K562 (cell line): ENCODE measurements around the gene CDC42EP5. TPM values are rescaled to one million over a fixed set of nuclear protein-coding genes. Genes with fewer than 3 reads are reported as not detected.

ENCODE experiments used
- ATAC-seq: fragments of 200-7000 bp; cut with Tn5 transposase; 3 replicates; pipeline ENCODE4 v1.9.1; 2020; ENCODE audit warnings: moderate library complexity
- BruUV-seq: library from RNA; stranded (reverse); fragments of 400-500 nt; replicated peaks from 2 replicates; lab custom pipeline; 2021; lab: Mats Ljungman, UMichigan
- CTCF ChIA-PET: fragments of 300-600 bp; formaldehyde crosslinking; extraction: SDS; loops from one replicate; lab custom pipeline; 2021; ENCODE audit warnings: low intra/inter-chr PET ratio; lab: Yijun Ruan, JAX
- POLR2A ChIA-PET: fragments of 300-600, 350-650 bp; sonication (Branson Sonifier 250); formaldehyde crosslinking; extraction: SDS; loops from one replicate; lab custom pipeline; 2021; ENCODE audit warnings: antibody characterized with exemption, inconsistent platforms; lab: Yijun Ruan, JAX
- DNase-seq, 4 experiments: peaks; one replicate each; pipeline versions ENCODE4 v3.0.0 to v3.0.0-alpha.2; 2011 to 2018; ENCODE audit warnings: low spot score in 3 of 4, mixed read lengths in 3 of 4; ENCODE audit errors: extremely low read depth in 1 of 4
- FAIRE-seq: peaks from 2 replicates; lab custom pipeline; 2011; peaks lifted over from hg19 to GRCh38; lab: Jason Lieb, UNC
- H2AFZ ChIP-seq: 2 replicates; pipeline ENCODE4 v1.6.0; 2011; ENCODE audit warnings: low read depth, low read length, control low read depth, inconsistent platforms
- H3K27ac ChIP-seq: fragments of 200-600 bp; 3 replicates; pipeline ENCODE4 v1.8.0; 2011; ENCODE audit warnings: low read depth, mild to moderate bottlenecking, control low read depth, inconsistent platforms, low read length, moderate library complexity, mixed read lengths; ENCODE audit errors: extremely low read depth
- H3K27me3 ChIP-seq, 2 experiments: fragments of 300-600 bp in 1 of 2; 2 replicates in 1 of 2; 3 replicates in 1 of 2; pipeline versions ENCODE4 v1.6.0 to v1.8.0; 2011; ENCODE audit warnings: inconsistent platforms in 2 of 2, low read length in 2 of 2, mild to moderate bottlenecking in 1 of 2, mixed read lengths in 1 of 2, moderate library complexity in 1 of 2; ENCODE audit not compliant: control insufficient read depth in 2 of 2, insufficient read depth in 2 of 2
- H3K36me3 ChIP-seq: fragments of 300-600 bp; 3 replicates; pipeline ENCODE4 v1.8.0; 2011; ENCODE audit warnings: mild to moderate bottlenecking, low read length, inconsistent platforms; ENCODE audit not compliant: control insufficient read depth, insufficient read depth
- H3K4me1 ChIP-seq, 2 experiments: fragments of 200-600 bp in 1 of 2; replicated peaks in 1 of 2; 2 replicates in 1 of 2; 3 replicates in 1 of 2; pipeline versions ENCODE4 v1.5.1 to v1.8.0; 2011; ENCODE audit warnings: inconsistent platforms in 2 of 2, low read length in 2 of 2, mild to moderate bottlenecking in 1 of 2, mixed read lengths in 1 of 2, moderate library complexity in 1 of 2; ENCODE audit not compliant: control insufficient read depth in 2 of 2, insufficient read depth in 2 of 2
- H3K4me2 ChIP-seq: 2 replicates; pipeline ENCODE4 v1.6.1; 2011; ENCODE audit warnings: low read length, control low read depth, inconsistent platforms, mixed read lengths; ENCODE audit not compliant: insufficient read depth
- H3K4me3 ChIP-seq: fragments of 200-600 bp; sonication (generic), shearing (Covaris generic); 2 replicates; pipeline ENCODE4 v1.5.1; 2016; ENCODE audit warnings: control low read depth, inconsistent platforms
- H3K79me2 ChIP-seq: fragments of 200-600 bp; 3 replicates; pipeline ENCODE4 v1.8.0; 2011; ENCODE audit warnings: low read length, inconsistent platforms; ENCODE audit not compliant: control insufficient read depth, insufficient read depth
- H3K9ac ChIP-seq, 2 experiments: 2 replicates each; pipeline versions ENCODE4 v1.6.0 to v1.6.1; 2011; ENCODE audit warnings: low read depth in 2 of 2, low read length in 2 of 2, control low read depth in 1 of 2, inconsistent platforms in 1 of 2, mild to moderate bottlenecking in 1 of 2, mixed read lengths in 1 of 2; ENCODE audit not compliant: insufficient read depth in 1 of 2
- H3K9me1 ChIP-seq: one replicate; pipeline ENCODE4 v1.6.0; 2011; ENCODE audit warnings: inconsistent platforms, mild to moderate bottlenecking, low read length, moderate library complexity; ENCODE audit not compliant: control insufficient read depth, insufficient read depth
- H3K9me3 ChIP-seq: replicated peaks from 2 replicates; pipeline ENCODE4 v1.5.1; 2011; ENCODE audit warnings: low read depth, low read length, inconsistent platforms; ENCODE audit not compliant: control insufficient read depth, insufficient read depth
- H4K20me1 ChIP-seq: replicated peaks from 2 replicates; pipeline ENCODE4 v1.6.1; 2011; ENCODE audit warnings: low read length, inconsistent platforms, mixed read lengths; ENCODE audit not compliant: control insufficient read depth, insufficient read depth
- BDP1 ChIP-seq: IDR thresholded peaks from 3 replicates; pipeline ENCODE4 v1.6.1; 2011; ENCODE audit not compliant: insufficient read length, insufficient read depth
- NFYB ChIP-seq: IDR thresholded peaks from 2 replicates; pipeline ENCODE4 v1.6.1; 2011; ENCODE audit warnings: mild to moderate bottlenecking, moderate library complexity; ENCODE audit not compliant: insufficient read length; ENCODE audit errors: extremely low read depth
- POLR2G ChIP-seq: fragments of 200-400 bp; formaldehyde crosslinking; IDR thresholded peaks from 2 replicates; pipeline ENCODE4 v1.6.1; 2017; ENCODE audit warnings: low read depth, mild to moderate bottlenecking, antibody characterized with exemption, low read length, moderate library complexity
- TAF7 ChIP-seq: fragments of 450-650 bp; IDR thresholded peaks from 2 replicates; pipeline ENCODE4 v1.6.1; 2016; ENCODE audit warnings: missing genetic modification characterization, missing compliant biosample characterization
- WGBS: fragments of 100-300 bp; shearing (Covaris generic); methylation state at CpG from one replicate; pipeline ENCODE4 v1.1.6; 2016; ENCODE audit warnings: low coverage, mixed read lengths; ENCODE audit not compliant: insufficient coverage; ENCODE audit errors: missing lambda C conversion rate; 5-methylcytosine and 5-hydroxymethylcytosine counted together
- in situ Hi-C: fragments of 300-500 bp; cut with MboI; formaldehyde crosslinking; loops from 4 replicates; pipeline ENCODE4 v1.15.0; 2018; ENCODE audit warnings: inconsistent platforms, mixed read lengths
- intact Hi-C: fragments of 100-400 bp; cut with micrococcal nuclease; formaldehyde crosslinking; loops from 2 replicates; pipeline ENCODE4 v1.14.2; 2022
- polyA plus RNA-seq, 8 experiments: library from polyadenylated mRNA; depleted of rRNA in 4 of 8; stranded (reverse) in 5 of 8; unstranded in 3 of 8; fragments of >200 nt; fragmentation: Nextera tagmentation in 2 of 8; fragmentation: Illumina TruSeq in 1 of 8; extraction: Ambion mirVana in 2 of 8; extraction: Trizol in 1 of 8; gene quantifications; 2 replicates each; pipeline versions ENCODE4 v1.2.1 to v1.2.3, GENCODE V29; 2011 to 2014; ENCODE audit warnings: inconsistent platforms in 1 of 8, missing spikeins in 1 of 8
- total RNA-seq, 7 experiments: library from RNA; depleted of rRNA in 6 of 7; stranded (reverse); fragments of >200 nt in 6 of 7; fragmentation: Illumina TruSeq in 2 of 7; extraction: Trizol in 2 of 7; gene quantifications; 2 replicates each; pipeline versions ENCODE4 v1.2.1 to v1.2.3, GENCODE V29; 2011 to 2021; ENCODE audit warnings: low replicate concordance in 1 of 7
- TF ChIP-seq, protein P1 (sequence below), 2 experiments: fragments of 450-650 bp in 1 of 2; sonication (generic) in 1 of 2; formaldehyde crosslinking in 1 of 2; IDR thresholded peaks in 1 of 2; conservative IDR thresholded peaks in 1 of 2; 2 replicates each; pipeline versions ENCODE4 v1.6.1 to v1.8.1; 2016 to 2023; ENCODE audit warnings: mild to moderate bottlenecking in 2 of 2, moderate library complexity in 2 of 2, inconsistent platforms in 1 of 2, missing genetic modification reagents in 1 of 2
- TF ChIP-seq, protein P2 (sequence below), 2 experiments: fragments of 450-650 bp in 1 of 2; sonication (generic) in 1 of 2; formaldehyde crosslinking in 1 of 2; IDR thresholded peaks; 2 replicates each; pipeline versions ENCODE4 v1.7.1 to v1.9.0; 2016 to 2022; ENCODE audit warnings: inconsistent platforms in 1 of 2, mild to moderate bottlenecking in 1 of 2, missing genetic modification reagents in 1 of 2
- TF ChIP-seq, protein P3 (sequence below): fragments of 250-450 bp; sonication (Bioruptor Pico); IDR thresholded peaks from 2 replicates; pipeline ENCODE4 v1.9.0; 2021; ENCODE audit warnings: mild to moderate bottlenecking

The CDC42EP5 gene
- total and polyA plus RNA-seq, 9 of the 15 experiments (the other 6 are each of a cell fraction or from before 2014, with no cell fraction given) = 0.15 to 0.38 TPM; not detected in 7

DNA sequence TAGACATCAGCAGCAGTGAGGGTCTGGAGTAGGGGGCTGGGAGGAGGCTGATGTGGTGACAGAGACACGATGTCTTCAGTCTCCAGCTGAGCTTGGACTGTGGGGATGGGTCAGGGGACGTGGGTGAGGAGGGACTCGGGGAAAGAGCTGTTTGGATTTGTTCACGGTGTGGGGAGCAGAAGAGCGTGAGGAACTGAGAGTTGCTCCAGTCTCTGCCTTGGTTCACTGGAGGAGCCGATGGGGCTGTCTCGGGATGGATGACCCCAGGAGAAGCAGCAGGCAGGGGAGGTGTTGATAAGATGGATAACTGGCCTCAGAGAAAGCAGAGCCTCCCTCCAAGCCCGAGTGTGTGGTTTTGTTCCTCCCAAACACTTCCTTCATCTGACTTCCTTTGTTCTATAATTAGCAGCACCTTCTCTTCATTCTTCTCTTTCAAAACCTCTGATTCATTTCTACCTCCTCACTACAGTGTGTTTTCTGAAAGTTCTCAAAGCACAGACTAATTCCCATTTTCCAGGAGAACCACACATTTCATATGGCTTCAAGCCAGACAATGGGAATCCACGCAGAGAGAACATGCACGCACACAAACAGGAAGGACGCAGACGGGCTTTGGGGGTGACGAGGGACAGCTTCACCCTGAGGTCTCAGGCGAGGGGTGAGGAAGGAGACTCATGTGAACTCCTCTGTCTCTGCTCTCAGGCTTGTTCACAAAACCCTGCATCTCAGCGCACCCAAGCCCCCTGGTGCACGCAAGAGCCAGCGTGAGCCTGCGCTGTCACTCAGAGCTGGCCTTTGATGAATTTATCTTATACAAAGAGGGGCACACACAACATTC lies 48.1 kb upstream of the CDC42EP5 start:
- no peak overlapping the region for H3K9ac ChIP-seq
- no peak overlapping the region for H3K27ac ChIP-seq
- no peak overlapping the region for H2AFZ ChIP-seq
- DNase-seq = no peak
- H3K27me3 ChIP-seq = peaks cover 0 to 25% of the 10 kb centered on the region in 2 experiments; a peak in 3 of 5 replicates
- no peaks in the 10 kb centered on the region for H3K36me3 ChIP-seq
- ChIA-PET POLR2A (no interaction called here), CTCF (no interaction called here)
- no peaks in the 10 kb centered on the region; the same call in 1 of the 2 replicates for H4K20me1 ChIP-seq
- in situ Hi-C loops (no loop called here), intact Hi-C loops (no loop called here)
- BruUV-seq = no TSS peak
- H3K4me3 ChIP-seq = no peak overlapping the region
- no peaks in the 10 kb centered on the region for H3K9me3 ChIP-seq
- no peak overlapping the region for H3K4me2 ChIP-seq
- H3K9me1 ChIP-seq = no peaks in the 10 kb centered on the region
- no peak for ATAC-seq
- peaks cover 3 to 15% of the 10 kb centered on the region in 2 experiments; a peak in 3 of 5 replicates for H3K4me1 ChIP-seq
- no peak for FAIRE-seq
- no peaks in the 10 kb centered on the region for H3K79me2 ChIP-seq
- WGBS = 2% methylated on average over 16 of the region's 18 CpGs
- no peak for TF ChIP-seq NFYB
- TF ChIP-seq POLR2G = no peak
- TF ChIP-seq, protein P1, sequence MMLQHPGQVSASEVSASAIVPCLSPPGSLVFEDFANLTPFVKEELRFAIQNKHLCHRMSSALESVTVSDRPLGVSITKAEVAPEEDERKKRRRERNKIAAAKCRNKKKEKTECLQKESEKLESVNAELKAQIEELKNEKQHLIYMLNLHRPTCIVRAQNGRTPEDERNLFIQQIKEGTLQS (IDR thresholded peaks at IDR 0.05) = no peak
- TF ChIP-seq, protein P1 (CRISPR knock-in tag; conservative IDR thresholded peaks at IDR 0.05) = no peak
- TF ChIP-seq, protein P2, sequence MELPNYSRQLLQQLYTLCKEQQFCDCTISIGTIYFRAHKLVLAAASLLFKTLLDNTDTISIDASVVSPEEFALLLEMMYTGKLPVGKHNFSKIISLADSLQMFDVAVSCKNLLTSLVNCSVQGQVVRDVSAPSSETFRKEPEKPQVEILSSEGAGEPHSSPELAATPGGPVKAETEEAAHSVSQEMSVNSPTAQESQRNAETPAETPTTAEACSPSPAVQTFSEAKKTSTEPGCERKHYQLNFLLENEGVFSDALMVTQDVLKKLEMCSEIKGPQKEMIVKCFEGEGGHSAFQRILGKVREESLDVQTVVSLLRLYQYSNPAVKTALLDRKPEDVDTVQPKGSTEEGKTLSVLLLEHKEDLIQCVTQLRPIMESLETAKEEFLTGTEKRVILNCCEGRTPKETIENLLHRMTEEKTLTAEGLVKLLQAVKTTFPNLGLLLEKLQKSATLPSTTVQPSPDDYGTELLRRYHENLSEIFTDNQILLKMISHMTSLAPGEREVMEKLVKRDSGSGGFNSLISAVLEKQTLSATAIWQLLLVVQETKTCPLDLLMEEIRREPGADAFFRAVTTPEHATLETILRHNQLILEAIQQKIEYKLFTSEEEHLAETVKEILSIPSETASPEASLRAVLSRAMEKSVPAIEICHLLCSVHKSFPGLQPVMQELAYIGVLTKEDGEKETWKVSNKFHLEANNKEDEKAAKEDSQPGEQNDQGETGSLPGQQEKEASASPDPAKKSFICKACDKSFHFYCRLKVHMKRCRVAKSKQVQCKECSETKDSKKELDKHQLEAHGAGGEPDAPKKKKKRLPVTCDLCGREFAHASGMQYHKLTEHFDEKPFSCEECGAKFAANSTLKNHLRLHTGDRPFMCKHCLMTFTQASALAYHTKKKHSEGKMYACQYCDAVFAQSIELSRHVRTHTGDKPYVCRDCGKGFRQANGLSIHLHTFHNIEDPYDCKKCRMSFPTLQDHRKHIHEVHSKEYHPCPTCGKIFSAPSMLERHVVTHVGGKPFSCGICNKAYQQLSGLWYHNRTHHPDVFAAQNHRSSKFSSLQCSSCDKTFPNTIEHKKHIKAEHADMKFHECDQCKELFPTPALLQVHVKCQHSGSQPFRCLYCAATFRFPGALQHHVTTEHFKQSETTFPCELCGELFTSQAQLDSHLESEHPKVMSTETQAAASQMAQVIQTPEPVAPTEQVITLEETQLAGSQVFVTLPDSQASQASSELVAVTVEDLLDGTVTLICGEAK (IDR thresholded peaks at IDR 0.05) = no peak
- TF ChIP-seq, protein P2 (CRISPR knock-in tag; IDR thresholded peaks at IDR 0.05) = no peak
- TF ChIP-seq, protein P3, sequence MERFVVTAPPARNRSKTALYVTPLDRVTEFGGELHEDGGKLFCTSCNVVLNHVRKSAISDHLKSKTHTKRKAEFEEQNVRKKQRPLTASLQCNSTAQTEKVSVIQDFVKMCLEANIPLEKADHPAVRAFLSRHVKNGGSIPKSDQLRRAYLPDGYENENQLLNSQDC (CRISPR knock-in tag) = no peak
- TF ChIP-seq BDP1 = no peak
- no peak for TF ChIP-seq TAF7
